PC-9 (cell line): ENCODE measurements around the gene ACTN1. TPM values are rescaled to one million over a fixed set of nuclear protein-coding genes. Genes with fewer than 3 reads are reported as not detected.

Experiments used
- BruUV-seq: library from RNA; stranded (reverse); fragments of 400-500 nt; replicated peaks from 2 replicates; lab custom pipeline; 2021; lab: Mats Ljungman, UMichigan
- CTCF ChIA-PET: fragments of 300-600 bp; sonication (Branson Sonifier 250); formaldehyde crosslinking; loops from one replicate; lab custom pipeline; 2022; ENCODE audit warnings: antibody characterized with exemption; lab: Charles Lee
- POLR2A ChIA-PET: fragments of 300-600 bp; sonication (Branson Sonifier 250); formaldehyde crosslinking; loops from one replicate; lab custom pipeline; 2022; ENCODE audit warnings: antibody characterized with exemption; ENCODE audit not compliant: unreplicated experiment; lab: Charles Lee
- DNase-seq, 2 experiments: peaks; one replicate each; pipeline versions ENCODE4 v3.0.0 to v3.0.0-alpha.2; 2015 to 2022; ENCODE audit warnings: mixed read lengths in 1 of 2
- H2AFZ ChIP-seq: fragments of 200-600 bp; sonication (generic); 2 replicates; pipeline ENCODE4 v1.8.1; 2017; ENCODE audit warnings: antibody characterized with exemption
- H3F3A ChIP-seq: fragments of 200-600 bp; sonication (generic); 2 replicates; pipeline ENCODE4 v1.8.1; 2017; ENCODE audit warnings: antibody characterized with exemption, mild to moderate bottlenecking, low read depth; ENCODE audit not compliant: insufficient read depth
- H3K27ac ChIP-seq: fragments of 200-600 bp; sonication (generic); 2 replicates; pipeline ENCODE4 v1.6.1; 2016; ENCODE audit warnings: mixed run types
- H3K27me3 ChIP-seq: fragments of 200-600 bp; sonication (generic); 2 replicates; pipeline ENCODE4 v1.6.1; 2016; ENCODE audit warnings: low read depth, mixed run types; ENCODE audit not compliant: insufficient read depth
- H3K36me3 ChIP-seq: fragments of 200-600 bp; sonication (generic); 2 replicates; pipeline ENCODE4 v1.6.1; 2016; ENCODE audit warnings: low read depth, mixed run types
- H3K4me1 ChIP-seq: fragments of 200-600 bp; sonication (generic); replicated peaks from 2 replicates; pipeline ENCODE4 v1.6.1; 2016; ENCODE audit warnings: mixed run types; ENCODE audit not compliant: insufficient read depth
- H3K4me2 ChIP-seq: fragments of 200-600 bp; sonication (generic); 2 replicates; pipeline ENCODE4 v1.6.1; 2017; ENCODE audit warnings: mixed run types
- H3K4me3 ChIP-seq: fragments of 200-600 bp; sonication (generic); 2 replicates; pipeline ENCODE4 v1.6.1; 2016; ENCODE audit warnings: mixed run types
- H3K79me2 ChIP-seq: fragments of 200-600 bp; sonication (generic); 2 replicates; pipeline ENCODE4 v1.6.1; 2017; ENCODE audit warnings: low read depth, mixed run types
- H3K9me2 ChIP-seq: fragments of 200-600 bp; sonication (generic); 2 replicates; pipeline ENCODE4 v1.8.1; 2017; ENCODE audit warnings: mild to moderate bottlenecking; ENCODE audit not compliant: insufficient read depth
- H3K9me3 ChIP-seq: fragments of 200-600 bp; sonication (generic); 2 replicates; pipeline ENCODE4 v1.8.1; 2016; ENCODE audit warnings: low read depth; ENCODE audit not compliant: insufficient read depth
- H4K20me1 ChIP-seq: fragments of 200-600 bp; sonication (generic); 2 replicates; pipeline ENCODE4 v1.8.1; 2017; ENCODE audit not compliant: insufficient read depth
- EZH2 ChIP-seq: fragments of 200-600 bp; sonication (generic); IDR thresholded peaks from 2 replicates; pipeline ENCODE4 v1.8.0; 2017; ENCODE audit warnings: antibody characterized with exemption, low read depth
- intact Hi-C: fragments of 100-400 bp; cut with micrococcal nuclease; formaldehyde crosslinking; loops from one replicate; pipeline ENCODE4 v1.10.0; 2022; ENCODE audit not compliant: unreplicated experiment
- total RNA-seq: library from RNA; stranded (reverse); gene quantifications from 2 replicates; pipeline ENCODE4 v1.2.3, GENCODE V29; 2021
- TF ChIP-seq, protein P1 (sequence below): fragments of 200-600 bp; sonication (generic); conservative IDR thresholded peaks from 2 replicates; pipeline ENCODE4 v1.6.1; 2017; ENCODE audit warnings: mixed run types, antibody characterized with exemption, mild to moderate bottlenecking, moderate library complexity

The ACTN1 gene
- total RNA-seq, 1 experiment from 2014 or later = 314 TPM

GRCh38 chr14:68968051-68968450, 11.1 kb downstream of the ACTN1 start:
- Histone ChIP-seq H3K27me3 (no peaks in the 10 kb centered on the region), H3F3A (peaks cover 39% of the 10 kb centered on the region; the same call in 1 of the 2 replicates), H3K9me2 (no peaks in the 10 kb centered on the region), H3K27ac (no peak overlapping the region), H2AFZ (no peak overlapping the region), H3K4me2 (no peak overlapping the region), H3K9me3 (no peaks in the 10 kb centered on the region), H4K20me1 (peaks cover 100% of the 10 kb centered on the region), H3K4me3 (no peak overlapping the region), H3K36me3 (peaks cover 45% of the 10 kb centered on the region), H3K79me2 (peaks cover 100% of the 10 kb centered on the region), H3K4me1 (peaks cover 46% of the 10 kb centered on the region)
- CTCF ChIA-PET = no interaction called here
- no peak for DNase-seq
- TF ChIP-seq EZH2 = no peak
- TF ChIP-seq, protein P1, sequence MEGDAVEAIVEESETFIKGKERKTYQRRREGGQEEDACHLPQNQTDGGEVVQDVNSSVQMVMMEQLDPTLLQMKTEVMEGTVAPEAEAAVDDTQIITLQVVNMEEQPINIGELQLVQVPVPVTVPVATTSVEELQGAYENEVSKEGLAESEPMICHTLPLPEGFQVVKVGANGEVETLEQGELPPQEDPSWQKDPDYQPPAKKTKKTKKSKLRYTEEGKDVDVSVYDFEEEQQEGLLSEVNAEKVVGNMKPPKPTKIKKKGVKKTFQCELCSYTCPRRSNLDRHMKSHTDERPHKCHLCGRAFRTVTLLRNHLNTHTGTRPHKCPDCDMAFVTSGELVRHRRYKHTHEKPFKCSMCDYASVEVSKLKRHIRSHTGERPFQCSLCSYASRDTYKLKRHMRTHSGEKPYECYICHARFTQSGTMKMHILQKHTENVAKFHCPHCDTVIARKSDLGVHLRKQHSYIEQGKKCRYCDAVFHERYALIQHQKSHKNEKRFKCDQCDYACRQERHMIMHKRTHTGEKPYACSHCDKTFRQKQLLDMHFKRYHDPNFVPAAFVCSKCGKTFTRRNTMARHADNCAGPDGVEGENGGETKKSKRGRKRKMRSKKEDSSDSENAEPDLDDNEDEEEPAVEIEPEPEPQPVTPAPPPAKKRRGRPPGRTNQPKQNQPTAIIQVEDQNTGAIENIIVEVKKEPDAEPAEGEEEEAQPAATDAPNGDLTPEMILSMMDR = no peak
- intact Hi-C loops = no loop called here
- no TSS peak for BruUV-seq
- POLR2A ChIA-PET = interaction anchor here (0.6 to 1.0 kb wide), 2 partner anchors 9 to 85 kb away, joined by 8 to 12 read pairs; no protein-coding TSS in a partner anchor

DNA sequence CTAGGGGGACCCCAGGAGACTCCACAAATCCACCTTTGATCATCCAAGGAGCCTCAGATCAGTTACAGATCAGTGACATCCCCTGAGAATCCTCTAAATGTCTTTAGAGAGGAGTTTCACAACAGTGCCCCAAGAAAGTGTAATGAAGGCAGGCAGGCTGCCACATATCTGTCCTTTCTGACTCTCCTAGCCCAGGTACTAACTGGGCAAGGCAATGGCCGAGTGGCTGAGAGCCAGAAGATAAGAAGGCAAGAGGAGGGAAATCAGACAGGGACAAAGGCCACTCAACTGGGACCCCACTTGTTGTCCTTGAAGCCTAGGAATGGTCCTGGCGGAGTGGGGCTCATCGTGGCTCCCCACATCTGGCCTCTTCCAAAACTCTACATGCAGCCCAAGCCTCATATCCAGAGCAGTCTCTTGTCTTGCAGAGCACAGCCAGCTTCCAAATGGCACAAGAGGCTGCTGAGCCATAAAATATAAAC, 11.6 kb downstream of the ACTN1 start:
- Histone ChIP-seq H3F3A (peaks cover 42% of the 10 kb centered on the region; the same call in 1 of the 2 replicates), H3K79me2 (peaks cover 100% of the 10 kb centered on the region), H3K36me3 (peaks cover 40% of the 10 kb centered on the region), H4K20me1 (peaks cover 100% of the 10 kb centered on the region), H3K4me3 (no peak overlapping the region), H3K9me2 (no peaks in the 10 kb centered on the region), H3K27me3 (no peaks in the 10 kb centered on the region), H3K9me3 (no peaks in the 10 kb centered on the region), H3K4me2 (no peak overlapping the region), H2AFZ (no peak overlapping the region), H3K27ac (no peak overlapping the region), H3K4me1 (peaks cover 51% of the 10 kb centered on the region)
- DNase-seq = no peak
- ChIA-PET POLR2A (interaction anchor here (0.6 to 1.4 kb wide), 3 partner anchors 16 to 25 kb away, joined by 5 to 6 read pairs (median 6); no protein-coding TSS in a partner anchor), CTCF (no interaction called here)
- BruUV-seq = no TSS peak
- TF ChIP-seq EZH2 = no peak
- TF ChIP-seq, protein P1 = no peak
- intact Hi-C loops = loop anchor here (1.0 kb wide), 1 partner anchor 16 kb away; no protein-coding TSS in a partner anchor

GRCh38 chr14:68966872-68967301, 12.2 kb downstream of the ACTN1 start:
- POLR2A ChIA-PET = interaction anchor here (0.6 to 1.4 kb wide), 3 partner anchors 16 to 25 kb away, joined by 5 to 6 read pairs (median 6); no protein-coding TSS in a partner anchor
- BruUV-seq = no TSS peak
- Histone ChIP-seq H3K9me3 (no peaks in the 10 kb centered on the region), H3K79me2 (peaks cover 100% of the 10 kb centered on the region), H3K36me3 (peaks cover 36% of the 10 kb centered on the region), H3K27ac (peak overlapping the region; percentile 18; the same call in 1 of the 2 replicates), H3K4me3 (no peak overlapping the region), H3F3A (peaks cover 42% of the 10 kb centered on the region; the same call in 1 of the 2 replicates), H3K4me1 (peaks cover 52% of the 10 kb centered on the region), H4K20me1 (peaks cover 100% of the 10 kb centered on the region), H3K9me2 (no peaks in the 10 kb centered on the region), H3K27me3 (no peaks in the 10 kb centered on the region), H2AFZ (no peak overlapping the region), H3K4me2 (peak overlapping the region; percentile 35)
- TF ChIP-seq EZH2 = no peak
- TF ChIP-seq, protein P1 = no peak
- DNase-seq = peak in 1 of 2 experiments; percentile 67
- CTCF ChIA-PET = no interaction called here
- intact Hi-C loops = loop anchor here (1.0 kb wide), 1 partner anchor 16 kb away; no protein-coding TSS in a partner anchor
